Activated effector memory CD4-positive, alpha-beta T cell treated with anti-CD3 and anti-CD28 coated beads, Interleukin-2, amount 50 U/mL, for 16 hours (primary cell): ENCODE data around the gene FAR1.
"Not testable (repeated sequence)": the region's sequence is repeated elsewhere in the genome, so short reads cannot be mapped to it uniquely, and the experiment has no call there.

Experiments
- DNase-seq: peaks from one replicate; pipeline ENCODE4 v3.0.0-alpha.2; 2020

FAR1 gene

DNA sequence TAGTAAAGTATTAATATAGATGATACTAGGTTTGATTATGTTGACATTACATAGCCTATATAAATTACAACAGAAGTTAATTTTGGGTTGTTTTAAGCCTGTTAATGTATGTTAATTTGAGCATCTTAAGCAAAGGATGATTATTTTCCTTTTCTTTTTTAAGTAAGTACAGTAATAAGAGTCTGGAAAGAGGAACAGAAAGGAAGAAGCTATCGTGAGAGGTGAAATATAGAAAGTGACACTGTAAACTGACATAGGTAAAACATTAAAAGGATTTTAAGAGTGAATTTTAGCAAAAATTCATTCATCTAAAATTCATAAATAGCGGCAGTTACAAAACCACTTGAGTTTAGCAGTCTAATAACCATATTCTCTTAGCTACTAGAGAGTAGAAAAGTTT, 45.5 kb downstream of the FAR1 start:
- DNase-seq: no peak

DNA sequence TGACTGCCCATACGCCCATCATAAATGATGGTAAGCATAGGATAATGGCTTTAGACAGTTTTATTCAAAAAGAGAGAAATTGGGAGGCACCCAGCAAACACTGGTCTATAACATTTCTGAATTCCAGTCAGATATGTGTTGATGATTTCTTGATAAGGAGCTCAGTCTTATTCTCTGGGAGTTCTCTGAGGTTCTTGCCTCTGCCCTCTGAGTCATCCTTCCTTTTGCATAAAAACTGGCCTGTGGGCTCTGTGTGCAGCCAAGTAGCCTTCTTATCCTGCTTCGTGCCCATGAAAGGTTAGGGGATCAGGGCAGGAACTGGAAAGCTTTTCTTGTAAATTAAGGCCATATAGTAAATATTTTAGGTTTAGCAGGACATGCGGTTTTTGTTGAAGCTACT, 48.9 kb downstream of the FAR1 start:
- DNase-seq: no peak

DNA sequence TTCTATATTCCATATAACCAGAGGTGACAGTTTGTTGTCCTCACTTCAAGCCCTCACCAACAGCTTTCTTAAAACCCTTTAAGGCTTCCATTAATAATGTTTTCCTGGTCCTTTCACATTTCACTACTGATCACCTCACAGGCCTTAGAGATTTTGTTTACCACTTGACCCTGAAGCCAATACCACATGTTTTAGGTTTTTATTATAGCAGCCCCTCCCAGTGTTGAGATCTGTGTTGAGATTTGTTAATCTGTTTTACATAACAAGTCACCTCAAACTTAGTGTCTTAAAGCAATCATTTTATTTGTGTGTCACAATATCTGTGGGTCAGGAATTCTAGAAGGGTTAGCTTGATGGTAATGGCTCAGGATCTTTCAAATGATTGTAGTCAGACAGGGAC, 49.9 kb downstream of the FAR1 start:
- DNase-seq: no peak

DNA sequence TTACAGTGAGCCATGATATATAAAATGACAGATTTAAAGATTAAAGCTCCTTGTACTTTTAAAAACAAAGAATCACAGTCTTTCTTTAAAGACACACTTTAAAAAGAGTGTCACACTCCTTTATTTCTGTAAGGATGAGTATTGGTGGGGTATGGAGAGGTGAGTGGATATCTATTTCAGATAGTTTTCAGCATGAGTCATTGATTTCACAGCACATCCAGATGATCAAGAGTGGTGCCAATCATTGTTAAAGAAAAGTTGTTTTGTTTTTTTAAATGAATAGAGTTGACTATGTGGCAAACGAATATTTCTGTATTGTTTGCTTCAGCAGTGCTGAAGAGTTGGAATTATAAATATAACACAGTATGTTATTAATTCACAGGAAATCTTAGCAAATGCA, 52.5 kb downstream of the FAR1 start:
- no peak for DNase-seq

DNA sequence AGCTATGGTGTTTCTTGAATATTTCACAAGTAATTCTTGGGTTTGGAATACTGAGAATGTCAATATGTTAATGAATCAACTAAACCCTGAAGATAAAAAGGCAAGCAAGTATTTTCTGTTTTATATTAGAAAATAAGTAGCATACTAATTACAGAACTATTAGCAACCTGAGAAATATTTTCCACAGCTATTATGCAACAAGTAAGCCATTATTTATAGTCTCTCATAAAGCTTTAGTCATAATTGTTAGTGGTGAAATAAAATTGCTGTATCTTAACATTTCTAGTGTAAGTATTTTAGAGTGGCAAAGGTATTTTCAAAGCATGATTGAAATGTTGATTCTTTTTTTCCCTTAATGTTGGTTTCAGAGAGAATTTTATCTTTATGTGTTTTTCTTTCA, 53.3 kb downstream of the FAR1 start:
- no peak for DNase-seq

DNA sequence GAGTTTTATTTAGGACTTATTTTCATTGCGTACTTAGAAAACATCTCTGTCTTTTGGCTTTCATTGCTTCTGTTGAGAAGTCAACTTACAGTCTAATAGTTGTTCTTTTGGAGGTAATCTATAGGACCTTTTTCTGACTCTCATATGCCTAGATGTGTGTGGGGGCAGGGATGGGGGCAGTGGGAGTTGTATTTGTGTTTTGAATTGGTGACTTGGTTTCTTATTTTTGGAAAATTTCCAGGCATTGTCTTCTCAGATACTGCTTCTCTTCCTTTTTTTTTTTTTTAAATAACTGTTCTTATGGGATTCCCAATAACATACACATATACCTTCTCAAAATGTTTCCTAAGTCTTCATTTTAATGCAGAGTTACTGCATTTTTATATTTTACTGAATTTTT, 58.0 kb downstream of the FAR1 start:
- no peak for DNase-seq

DNA sequence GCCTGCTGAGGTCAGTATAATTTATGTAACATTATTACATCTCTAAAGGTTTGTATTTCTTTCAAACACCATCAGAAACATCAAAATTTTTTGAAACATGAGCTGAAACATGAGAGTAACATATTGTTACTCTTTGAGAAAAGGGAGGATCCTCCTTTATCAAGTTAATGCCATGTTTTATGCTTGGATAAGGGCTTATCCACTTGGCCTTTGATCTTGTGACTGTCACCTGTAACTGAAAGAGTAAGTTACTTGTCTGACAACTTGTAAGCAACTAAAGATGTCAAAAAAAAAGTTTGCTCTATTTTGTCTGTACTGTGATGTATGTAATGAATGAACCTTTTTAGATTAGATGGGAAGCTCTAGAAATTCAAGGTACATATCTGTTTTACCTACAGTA, 59.6 kb downstream of the FAR1 start:
- no peak for DNase-seq

DNA sequence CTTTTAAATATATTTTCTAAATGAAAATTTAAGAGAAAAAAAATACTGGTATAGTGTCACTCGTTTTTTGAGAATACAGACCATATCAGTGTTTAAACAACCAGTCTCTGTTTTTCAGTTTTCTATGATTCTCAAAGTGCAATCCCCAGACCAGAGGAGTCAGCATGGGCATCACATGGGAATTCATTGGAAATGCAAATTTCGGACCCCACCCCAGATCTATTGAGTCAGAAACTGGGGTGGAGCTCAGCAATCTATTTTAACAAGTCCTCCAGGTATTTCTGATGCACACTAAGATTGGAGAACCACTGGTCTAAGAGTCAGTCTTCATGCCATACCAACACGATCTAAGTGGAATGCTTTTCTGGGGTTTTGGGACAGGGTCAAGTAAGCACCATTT, 66.1 kb downstream of the FAR1 start:
- no peak for DNase-seq

DNA sequence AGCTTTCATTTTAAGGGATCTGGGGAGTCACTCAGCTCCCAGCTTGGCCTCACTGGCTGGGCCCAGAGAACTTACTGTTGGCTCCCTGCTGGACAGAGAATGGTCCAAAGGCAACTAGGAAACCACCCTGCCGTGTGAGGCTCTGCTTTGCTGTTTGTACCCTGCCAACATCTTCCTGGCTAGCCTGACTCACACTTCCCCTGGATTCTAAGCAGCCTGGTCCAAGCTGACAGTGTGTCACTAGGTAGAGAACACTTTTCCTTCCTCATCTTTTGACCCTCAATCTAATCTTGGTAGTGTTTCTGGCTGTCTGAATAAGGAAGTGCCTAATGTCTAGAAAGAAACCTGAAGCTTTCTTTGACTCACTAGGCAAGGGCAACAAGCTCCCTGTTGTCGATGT, 76.7 kb downstream of the FAR1 start:
- no peak for DNase-seq

DNA sequence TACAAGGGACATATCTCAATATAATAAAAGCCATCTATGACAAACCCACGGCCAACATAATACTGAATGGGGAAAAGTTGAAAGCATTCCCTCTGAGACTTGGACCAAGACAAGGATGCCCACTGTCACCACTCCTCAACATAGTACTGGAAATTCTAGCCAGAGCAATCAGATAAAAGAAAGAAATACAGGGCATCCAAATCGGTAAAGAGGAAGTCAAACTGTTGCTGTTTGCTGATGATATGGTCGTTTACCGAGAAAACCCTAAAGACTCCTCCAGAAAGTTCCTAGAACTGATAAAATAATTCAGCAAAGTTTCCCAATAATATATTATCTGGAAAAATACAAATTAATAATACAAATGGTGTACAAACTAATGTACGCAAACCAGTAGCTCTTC, 84.8 kb downstream of the FAR1 start:
- not testable (repeated sequence) for DNase-seq

DNA sequence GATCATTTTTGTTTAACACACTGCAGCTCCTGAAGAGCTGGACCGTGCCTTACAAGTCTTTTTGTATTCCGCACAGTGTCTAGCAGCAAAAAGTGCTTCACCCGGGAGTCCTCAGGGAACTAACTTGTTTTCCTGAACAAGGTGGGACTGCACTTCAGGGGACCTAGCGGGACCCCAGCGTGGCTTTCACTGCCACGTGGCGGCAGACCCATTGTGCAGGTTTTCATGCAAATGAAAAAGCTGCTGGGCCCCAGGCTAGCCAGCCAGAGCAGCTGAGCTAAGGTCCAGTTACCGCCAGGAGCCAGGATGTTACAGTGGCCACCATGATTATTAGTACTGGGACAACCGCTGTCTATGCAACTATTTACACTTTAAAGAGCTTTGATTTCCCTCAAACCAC, 90.6 kb downstream of the FAR1 start:
- DNase-seq: no peak

DNA sequence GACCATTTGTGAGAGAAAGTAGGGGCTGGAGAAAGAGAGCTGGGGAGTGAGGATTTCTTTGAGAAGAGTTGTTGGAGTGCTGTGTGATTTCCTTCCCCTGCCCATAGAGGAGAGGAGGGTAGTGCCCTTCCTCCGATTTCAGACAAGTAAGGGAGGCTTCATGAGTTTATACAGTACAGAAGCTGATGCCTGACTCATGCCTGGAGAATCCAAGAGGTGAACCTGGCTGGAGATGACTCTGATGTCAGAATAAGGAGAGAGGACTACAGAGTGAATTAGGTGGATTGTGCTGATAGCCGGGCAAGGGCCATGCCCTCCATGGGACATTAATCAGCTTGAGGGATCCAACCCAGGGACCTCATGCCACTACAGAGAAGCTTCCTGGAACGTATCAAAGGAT, 91.6 kb downstream of the FAR1 start:
- no peak for DNase-seq

DNA sequence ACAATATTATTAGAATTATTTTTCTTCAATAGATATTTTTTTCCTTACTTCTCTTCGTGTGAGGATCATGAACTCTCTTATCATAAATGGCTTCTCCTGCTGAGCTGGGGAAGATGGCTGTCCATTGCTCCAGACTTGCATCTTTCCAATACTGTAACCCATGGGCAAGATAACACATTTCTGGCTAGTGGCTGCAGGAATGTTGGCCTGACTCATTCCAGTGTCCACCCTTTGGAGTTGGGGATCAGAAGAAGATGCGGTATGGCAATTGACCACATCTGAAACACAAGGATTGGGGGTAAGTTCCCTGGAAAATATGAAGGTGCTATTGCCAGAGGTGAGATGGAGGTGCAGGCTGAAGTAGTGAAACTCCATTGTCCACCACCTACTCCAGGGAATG, 92.8 kb downstream of the FAR1 start:
- no peak for DNase-seq

DNA sequence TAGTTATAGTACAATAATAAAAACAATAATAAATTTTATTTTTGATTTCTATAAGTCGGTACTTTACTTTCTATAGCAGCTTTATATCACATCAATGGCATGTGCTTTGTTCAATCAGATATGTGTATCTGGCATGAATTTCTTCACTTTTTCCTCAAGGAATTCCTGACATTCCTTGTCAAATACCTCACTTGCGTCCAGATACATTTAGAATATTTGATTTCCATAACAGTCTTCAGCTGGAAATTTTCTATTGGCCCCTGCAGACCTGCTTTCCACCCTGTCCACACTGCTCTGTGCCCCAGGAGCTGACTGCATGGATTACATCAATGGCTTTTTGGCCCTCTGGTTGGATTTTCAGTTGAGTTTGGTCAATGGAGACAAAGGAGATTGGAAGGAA, 93.2 kb downstream of the FAR1 start:
- no peak for DNase-seq

DNA sequence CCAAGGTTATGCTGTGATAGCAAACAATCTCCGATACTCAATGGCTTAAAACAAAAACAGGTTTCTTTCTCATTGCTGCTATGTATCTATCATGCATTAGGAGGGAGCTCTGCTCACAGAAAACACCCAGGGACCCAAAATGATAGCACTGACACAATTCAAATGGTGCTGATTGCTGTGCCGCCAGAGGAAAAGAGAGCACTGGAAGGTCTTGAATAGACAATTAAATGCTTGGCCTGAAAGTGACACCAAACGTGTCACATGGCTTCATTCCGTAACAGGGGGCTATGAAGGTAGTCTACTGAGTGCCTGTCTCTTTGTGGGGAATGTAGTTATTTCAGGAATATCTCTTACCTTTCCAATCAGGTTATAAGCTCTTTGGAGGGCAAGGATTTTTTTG, 94.2 kb downstream of the FAR1 start:
- DNase-seq: no peak

DNA sequence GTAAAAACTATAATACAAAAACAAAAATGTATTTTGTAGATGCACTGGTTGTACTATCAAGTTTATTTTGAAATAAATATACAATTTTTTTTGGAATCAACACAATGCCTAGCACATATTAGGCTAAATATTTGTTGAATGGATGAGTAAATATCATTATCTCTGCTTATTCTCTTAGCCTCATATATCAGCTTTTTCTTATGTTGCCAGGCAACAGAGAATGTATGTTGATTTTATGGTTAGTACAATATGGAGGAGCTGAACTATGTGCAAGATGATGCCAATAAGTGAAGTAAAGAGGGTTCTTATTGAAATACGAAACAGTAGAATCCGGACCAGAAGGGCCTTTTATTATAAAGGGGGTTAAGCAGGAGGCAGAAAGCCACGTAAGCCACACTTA, 94.9 kb downstream of the FAR1 start:
- no peak for DNase-seq

DNA sequence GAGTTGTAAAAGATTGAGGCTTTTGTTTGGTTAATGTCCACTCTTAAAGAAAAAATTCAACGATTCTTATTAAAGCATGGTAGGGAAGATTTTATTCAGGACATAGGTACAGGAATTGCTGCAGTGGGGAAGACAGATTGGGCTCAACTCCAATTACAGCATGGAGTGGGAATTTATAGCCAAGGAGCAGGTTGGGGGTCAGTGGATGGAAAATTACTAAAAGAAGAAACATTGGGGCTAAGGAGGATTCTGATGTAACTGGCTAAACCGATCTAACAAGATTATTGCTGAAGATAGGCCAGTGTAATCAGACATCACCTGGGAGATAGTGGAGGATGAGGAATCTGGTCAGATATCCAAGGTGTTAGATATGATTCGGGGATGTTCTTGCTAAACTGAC, 97.4 kb downstream of the FAR1 start:
- DNase-seq: no peak

DNA sequence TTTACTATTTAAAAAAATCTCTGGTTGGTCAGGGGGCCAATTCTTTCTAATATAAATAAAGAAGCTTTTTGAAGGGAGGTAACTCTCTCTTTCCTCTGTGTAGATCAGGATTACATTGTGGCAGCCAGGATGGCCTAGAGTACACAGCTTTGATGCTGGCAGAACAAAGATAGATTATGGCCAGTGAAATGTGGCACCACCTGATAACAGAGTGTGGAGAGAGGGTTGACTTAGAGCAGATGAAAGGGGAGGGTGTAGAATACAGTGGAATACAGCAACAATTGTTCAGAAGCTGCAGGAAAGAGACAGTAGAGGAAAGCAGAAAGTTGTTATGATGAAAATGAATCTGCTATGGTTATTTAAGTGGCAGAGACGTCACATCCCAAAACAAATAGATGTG, 99.0 kb downstream of the FAR1 start:
- DNase-seq: no peak

DNA sequence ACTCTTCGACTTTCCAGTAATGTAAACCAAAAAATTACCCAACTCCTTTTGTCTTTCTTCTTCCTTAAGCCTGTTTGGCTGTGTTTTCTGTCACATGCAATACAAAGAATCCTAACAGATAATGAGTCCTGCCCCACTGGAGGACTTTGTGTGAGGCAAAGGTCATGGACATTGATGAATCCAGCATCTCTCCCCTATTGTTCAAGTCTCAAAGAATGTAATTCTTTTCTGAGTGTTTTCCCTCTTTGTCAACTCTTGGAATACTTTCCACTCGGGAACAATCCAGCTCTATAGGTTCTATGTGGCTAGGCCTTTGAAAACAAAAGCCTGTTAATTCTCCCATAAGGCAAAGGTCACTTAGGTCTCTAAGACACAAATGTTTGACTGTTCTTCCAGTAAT, 100.7 kb downstream of the FAR1 start:
- no peak for DNase-seq

DNA sequence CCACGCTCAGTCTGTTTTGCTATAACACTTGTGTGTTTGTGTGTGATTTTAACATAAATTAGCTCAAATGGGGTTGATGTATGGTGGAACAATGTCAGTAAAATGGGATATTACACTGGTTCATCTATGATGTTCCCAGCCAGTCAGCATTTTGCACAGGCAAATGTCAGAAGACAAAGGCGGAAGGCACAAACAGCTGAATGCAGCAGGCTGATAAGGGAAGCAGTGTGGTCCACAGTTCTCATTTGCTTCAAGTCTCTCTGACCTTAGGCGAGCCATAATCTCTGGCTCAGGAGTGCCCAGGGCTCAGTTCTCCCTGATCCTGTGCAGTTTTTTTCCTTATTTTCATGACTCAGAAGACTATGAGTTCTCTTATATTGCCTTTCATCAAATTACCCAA, 102.7 kb downstream of the FAR1 start:
- DNase-seq: no peak

DNA sequence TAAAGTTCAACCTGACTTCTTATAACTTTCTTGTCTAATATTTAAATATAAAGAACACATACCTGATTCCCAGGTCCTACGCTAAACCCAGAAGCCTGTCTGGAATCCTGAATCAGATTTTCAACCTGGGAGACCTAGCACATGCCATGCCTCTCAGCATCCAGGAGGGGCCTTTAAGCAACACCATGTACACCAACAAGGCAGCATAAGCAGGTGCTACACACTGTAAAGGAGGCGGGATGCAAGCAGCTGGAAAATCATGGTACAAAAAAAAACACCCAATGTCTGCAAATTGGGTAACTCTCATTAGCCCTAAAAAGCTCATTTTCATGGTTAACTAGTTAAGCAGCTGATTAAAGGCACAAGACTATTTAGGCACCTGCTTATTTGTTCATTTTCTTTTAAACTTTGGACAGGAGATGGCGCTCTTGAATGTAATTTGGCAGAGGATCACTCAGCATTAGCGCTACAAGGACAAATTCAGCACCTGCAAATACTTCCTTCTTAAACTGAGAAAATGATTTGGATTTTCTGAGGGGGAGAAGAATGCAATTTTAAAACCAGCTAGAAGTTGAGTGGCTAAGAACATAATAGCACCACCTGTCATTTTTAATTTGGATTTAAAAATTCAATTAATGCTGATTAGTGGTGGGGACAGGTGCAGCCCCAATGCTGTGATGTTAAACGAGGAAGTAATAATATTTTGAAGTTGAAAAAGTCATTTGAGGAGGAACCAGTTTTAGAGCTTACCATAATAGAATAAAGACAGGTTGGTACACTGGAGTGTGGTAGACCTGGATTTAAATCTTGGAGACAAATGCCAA, 104.0 kb downstream of the FAR1 start:
- no peak for DNase-seq

DNA sequence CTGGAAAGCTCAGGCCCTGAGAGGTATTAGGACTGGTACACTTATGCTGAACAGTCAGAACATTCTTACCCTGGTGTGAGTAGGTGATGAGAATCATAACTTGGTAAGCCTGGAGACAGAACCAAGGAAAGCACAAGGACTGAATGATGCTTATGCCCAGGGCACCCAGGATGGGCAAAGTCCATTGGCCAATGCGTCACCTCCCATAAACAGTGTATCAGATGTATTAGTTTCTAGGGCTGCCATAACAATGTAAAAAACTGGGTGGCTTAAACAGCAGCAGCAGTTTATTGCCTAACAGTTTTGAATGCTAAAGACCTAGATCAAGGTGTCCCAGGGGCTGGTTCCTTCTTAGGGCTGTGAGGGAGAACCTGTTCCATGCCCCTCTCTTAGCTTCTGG, 107.0 kb downstream of the FAR1 start:
- DNase-seq: no peak

DNA sequence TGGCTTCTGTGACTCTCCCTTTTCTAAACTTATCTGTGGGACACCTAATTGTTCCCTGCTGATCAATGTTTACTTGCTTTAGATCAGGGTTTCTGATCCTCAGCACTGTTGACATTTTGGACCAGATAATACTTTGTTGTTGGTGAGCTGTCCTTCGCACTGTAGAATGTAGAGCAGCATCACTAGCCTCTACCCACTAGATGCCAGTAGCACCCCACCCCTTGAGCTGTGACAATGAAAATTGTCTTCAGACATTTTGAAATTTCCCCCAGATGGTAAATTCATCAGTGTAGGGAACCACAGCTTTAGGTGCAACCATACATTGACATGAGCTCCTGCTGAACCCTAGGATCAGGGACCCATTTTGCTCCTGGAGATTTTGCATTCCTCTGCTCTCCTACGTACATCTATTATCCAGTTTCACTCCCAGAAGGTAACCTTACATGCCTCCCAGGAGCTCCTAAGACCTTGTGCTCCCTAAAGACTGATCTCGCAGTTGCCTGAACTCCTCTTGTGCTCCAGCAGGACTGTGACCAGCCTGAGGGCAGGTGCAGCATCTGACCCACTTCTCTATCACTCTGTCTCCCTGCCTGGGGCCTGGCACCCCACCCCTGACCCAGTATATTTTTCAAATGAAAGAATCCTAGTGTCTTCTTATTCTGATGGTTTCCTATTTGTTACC, 107.8 kb downstream of the FAR1 start:
- no peak for DNase-seq

DNA sequence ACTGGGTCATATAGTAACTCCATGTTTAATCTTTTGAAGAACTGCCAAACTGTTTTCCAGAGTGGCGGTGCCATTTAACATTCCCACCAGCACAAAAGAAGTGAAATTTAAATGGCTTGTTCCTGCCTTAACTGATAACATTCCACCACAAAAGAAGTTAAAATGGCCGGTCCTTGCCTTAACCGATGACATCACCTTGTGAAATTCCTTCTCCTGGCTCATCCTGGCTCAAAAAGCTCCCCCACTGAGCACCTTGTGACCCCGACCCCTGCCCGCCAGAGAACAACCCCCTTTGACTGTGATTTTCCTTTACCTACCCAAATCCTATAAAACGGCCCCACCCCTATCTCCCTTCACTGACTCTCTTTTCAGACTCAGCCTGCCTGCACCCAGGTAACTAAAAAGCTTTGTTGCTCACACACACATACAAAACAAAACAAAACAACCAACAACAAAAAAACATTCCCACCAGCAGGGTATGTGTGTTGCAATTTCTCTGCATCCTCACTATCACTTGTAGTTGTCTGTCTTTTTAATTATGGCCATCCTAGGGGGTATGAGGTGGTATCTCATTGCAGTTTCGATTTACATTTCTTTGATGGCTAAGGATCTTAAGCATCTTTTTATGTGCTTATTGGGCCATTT, 109.0 kb downstream of the FAR1 start:
- no peak for DNase-seq
